ENCODE results near the gene SLC33A1. TPM values are rescaled to one million over a fixed set of nuclear protein-coding genes. Genes with fewer than 3 reads are reported as not detected.

SLC33A1 gene
- total RNA-seq, 1 experiment from 2014 or later, result 23.3 TPM

Other genes starting within 250 kb of the SLC33A1 start
- 3.8 TPM for gene PLCH1, start 109.4 kb downstream of the SLC33A1 start, total RNA-seq (2021; ENCODE audit: unreplicated experiment)
- 4.7 TPM for gene C3orf33, start 48.1 kb downstream of the SLC33A1 start, total RNA-seq (2021; ENCODE audit: unreplicated experiment)
- gene GMPS, start 16.2 kb upstream of the SLC33A1 start, total RNA-seq (2021; ENCODE audit: unreplicated experiment), result 119 TPM

Data from HCT116 (cell line).